K562 (cell line): ENCODE data around the gene TBX19. TPM values are rescaled to one million over a fixed set of nuclear protein-coding genes. Genes with fewer than 3 reads are reported as not detected.

ENCODE experiments used
- ATAC-seq: fragments of 200-7000 bp; cut with Tn5 transposase; 3 replicates; pipeline ENCODE4 v1.9.1; 2020; ENCODE audit warnings: moderate library complexity
- BruUV-seq: library from RNA; stranded (reverse); fragments of 400-500 nt; replicated peaks from 2 replicates; lab custom pipeline; 2021; lab: Mats Ljungman, UMichigan
- CTCF ChIA-PET: fragments of 300-600 bp; formaldehyde crosslinking; extraction: SDS; loops from one replicate; lab custom pipeline; 2021; ENCODE audit warnings: low intra/inter-chr PET ratio; lab: Yijun Ruan, JAX
- POLR2A ChIA-PET: fragments of 300-600, 350-650 bp; sonication (Branson Sonifier 250); formaldehyde crosslinking; extraction: SDS; loops from one replicate; lab custom pipeline; 2021; ENCODE audit warnings: antibody characterized with exemption, inconsistent platforms; lab: Yijun Ruan, JAX
- DNase-seq, 4 experiments: peaks; one replicate each; pipeline versions ENCODE4 v3.0.0 to v3.0.0-alpha.2; 2011 to 2018; ENCODE audit warnings: low spot score in 3 of 4, mixed read lengths in 3 of 4; ENCODE audit errors: extremely low read depth in 1 of 4
- FAIRE-seq: peaks from 2 replicates; lab custom pipeline; 2011; peaks lifted over from hg19 to GRCh38; lab: Jason Lieb, UNC
- H2AFZ ChIP-seq: 2 replicates; pipeline ENCODE4 v1.6.0; 2011; ENCODE audit warnings: low read depth, low read length, control low read depth, inconsistent platforms
- H3K27ac ChIP-seq: fragments of 200-600 bp; 3 replicates; pipeline ENCODE4 v1.8.0; 2011; ENCODE audit warnings: low read depth, mild to moderate bottlenecking, control low read depth, inconsistent platforms, low read length, moderate library complexity, mixed read lengths; ENCODE audit errors: extremely low read depth
- H3K27me3 ChIP-seq, 2 experiments: fragments of 300-600 bp in 1 of 2; 2 replicates in 1 of 2; 3 replicates in 1 of 2; pipeline versions ENCODE4 v1.6.0 to v1.8.0; 2011; ENCODE audit warnings: inconsistent platforms in 2 of 2, low read length in 2 of 2, mild to moderate bottlenecking in 1 of 2, mixed read lengths in 1 of 2, moderate library complexity in 1 of 2; ENCODE audit not compliant: control insufficient read depth in 2 of 2, insufficient read depth in 2 of 2
- H3K36me3 ChIP-seq: fragments of 300-600 bp; 3 replicates; pipeline ENCODE4 v1.8.0; 2011; ENCODE audit warnings: mild to moderate bottlenecking, low read length, inconsistent platforms; ENCODE audit not compliant: control insufficient read depth, insufficient read depth
- H3K4me1 ChIP-seq, 2 experiments: fragments of 200-600 bp in 1 of 2; replicated peaks in 1 of 2; 2 replicates in 1 of 2; 3 replicates in 1 of 2; pipeline versions ENCODE4 v1.5.1 to v1.8.0; 2011; ENCODE audit warnings: inconsistent platforms in 2 of 2, low read length in 2 of 2, mild to moderate bottlenecking in 1 of 2, mixed read lengths in 1 of 2, moderate library complexity in 1 of 2; ENCODE audit not compliant: control insufficient read depth in 2 of 2, insufficient read depth in 2 of 2
- H3K4me2 ChIP-seq: 2 replicates; pipeline ENCODE4 v1.6.1; 2011; ENCODE audit warnings: low read length, control low read depth, inconsistent platforms, mixed read lengths; ENCODE audit not compliant: insufficient read depth
- H3K4me3 ChIP-seq: fragments of 200-600 bp; sonication (generic), shearing (Covaris generic); 2 replicates; pipeline ENCODE4 v1.5.1; 2016; ENCODE audit warnings: control low read depth, inconsistent platforms
- H3K79me2 ChIP-seq: fragments of 200-600 bp; 3 replicates; pipeline ENCODE4 v1.8.0; 2011; ENCODE audit warnings: low read length, inconsistent platforms; ENCODE audit not compliant: control insufficient read depth, insufficient read depth
- H3K9ac ChIP-seq, 2 experiments: 2 replicates each; pipeline versions ENCODE4 v1.6.0 to v1.6.1; 2011; ENCODE audit warnings: low read depth in 2 of 2, low read length in 2 of 2, control low read depth in 1 of 2, inconsistent platforms in 1 of 2, mild to moderate bottlenecking in 1 of 2, mixed read lengths in 1 of 2; ENCODE audit not compliant: insufficient read depth in 1 of 2
- H3K9me1 ChIP-seq: one replicate; pipeline ENCODE4 v1.6.0; 2011; ENCODE audit warnings: inconsistent platforms, mild to moderate bottlenecking, low read length, moderate library complexity; ENCODE audit not compliant: control insufficient read depth, insufficient read depth
- H3K9me3 ChIP-seq: replicated peaks from 2 replicates; pipeline ENCODE4 v1.5.1; 2011; ENCODE audit warnings: low read depth, low read length, inconsistent platforms; ENCODE audit not compliant: control insufficient read depth, insufficient read depth
- H4K20me1 ChIP-seq: replicated peaks from 2 replicates; pipeline ENCODE4 v1.6.1; 2011; ENCODE audit warnings: low read length, inconsistent platforms, mixed read lengths; ENCODE audit not compliant: control insufficient read depth, insufficient read depth
- HMBOX1 ChIP-seq: sonication (generic); IDR thresholded peaks from 2 replicates; pipeline ENCODE4 v1.6.1; 2016
- ID3 ChIP-seq, 2 experiments: fragments of 250-450 bp in 1 of 2; fragments of 450-650 bp in 1 of 2; sonication (Bioruptor Pico) in 1 of 2; IDR thresholded peaks; 2 replicates each; pipeline versions ENCODE4 v1.6.1 to v1.8.0; 2016 to 2021; ENCODE audit warnings: mild to moderate bottlenecking in 2 of 2, moderate library complexity in 2 of 2, missing compliant biosample characterization in 1 of 2, missing genetic modification characterization in 1 of 2
- KLF16 ChIP-seq: IDR thresholded peaks from 2 replicates; pipeline ENCODE4 v1.6.1; 2016; ENCODE audit warnings: antibody characterized with exemption
- PHB2 ChIP-seq: fragments of 450-650 bp; IDR thresholded peaks from 2 replicates; pipeline ENCODE4 v1.6.1; 2017; ENCODE audit warnings: low read depth
- SAFB ChIP-seq: fragments of 200-400 bp; formaldehyde crosslinking; IDR thresholded peaks from 2 replicates; pipeline ENCODE4 v1.6.1; 2017; ENCODE audit warnings: low read depth, low read length, borderline replicate concordance
- ZNF121 ChIP-seq: sonication (generic); formaldehyde crosslinking; conservative IDR thresholded peaks from 2 replicates; pipeline ENCODE4 v1.8.0; 2022; ENCODE audit warnings: missing genetic modification reagents
- ZNF184 ChIP-seq: sonication (generic); formaldehyde crosslinking; IDR thresholded peaks from 2 replicates; pipeline ENCODE4 v1.5.0; 2020; ENCODE audit warnings: missing genetic modification reagents
- ZNF445 ChIP-seq: fragments of 250-450 bp; sonication (Bioruptor Pico); IDR thresholded peaks from 2 replicates; pipeline ENCODE4 v1.4.0; 2020; ENCODE audit warnings: low read depth, mild to moderate bottlenecking, moderate library complexity
- WGBS: fragments of 100-300 bp; shearing (Covaris generic); methylation state at CpG from one replicate; pipeline ENCODE4 v1.1.6; 2016; ENCODE audit warnings: low coverage, mixed read lengths; ENCODE audit not compliant: insufficient coverage; ENCODE audit errors: missing lambda C conversion rate; 5-methylcytosine and 5-hydroxymethylcytosine counted together
- in situ Hi-C: fragments of 300-500 bp; cut with MboI; formaldehyde crosslinking; loops from 4 replicates; pipeline ENCODE4 v1.15.0; 2018; ENCODE audit warnings: inconsistent platforms, mixed read lengths
- intact Hi-C: fragments of 100-400 bp; cut with micrococcal nuclease; formaldehyde crosslinking; loops from 2 replicates; pipeline ENCODE4 v1.14.2; 2022
- polyA plus RNA-seq, 8 experiments: library from polyadenylated mRNA; depleted of rRNA in 4 of 8; stranded (reverse) in 5 of 8; unstranded in 3 of 8; fragments of >200 nt; fragmentation: Nextera tagmentation in 2 of 8; fragmentation: Illumina TruSeq in 1 of 8; extraction: Ambion mirVana in 2 of 8; extraction: Trizol in 1 of 8; gene quantifications; 2 replicates each; pipeline versions ENCODE4 v1.2.1 to v1.2.3, GENCODE V29; 2011 to 2014; ENCODE audit warnings: inconsistent platforms in 1 of 8, missing spikeins in 1 of 8
- total RNA-seq, 7 experiments: library from RNA; depleted of rRNA in 6 of 7; stranded (reverse); fragments of >200 nt in 6 of 7; fragmentation: Illumina TruSeq in 2 of 7; extraction: Trizol in 2 of 7; gene quantifications; 2 replicates each; pipeline versions ENCODE4 v1.2.1 to v1.2.3, GENCODE V29; 2011 to 2021; ENCODE audit warnings: low replicate concordance in 1 of 7
- TF ChIP-seq, protein P1 (sequence below), 2 experiments: IDR thresholded peaks in 1 of 2; conservative IDR thresholded peaks in 1 of 2; 2 replicates each; pipeline ENCODE4 v1.6.1; 2016; ENCODE audit warnings: low read depth in 2 of 2, mild to moderate bottlenecking in 1 of 2, missing compliant biosample characterization in 1 of 2, missing genetic modification characterization in 1 of 2, moderate library complexity in 1 of 2

The TBX19 gene
- total and polyA plus RNA-seq, 9 of the 15 experiments (the other 6 are each of a cell fraction or from before 2014, with no cell fraction given): 0.32 to 3.1 (median 0.95) TPM

DNA sequence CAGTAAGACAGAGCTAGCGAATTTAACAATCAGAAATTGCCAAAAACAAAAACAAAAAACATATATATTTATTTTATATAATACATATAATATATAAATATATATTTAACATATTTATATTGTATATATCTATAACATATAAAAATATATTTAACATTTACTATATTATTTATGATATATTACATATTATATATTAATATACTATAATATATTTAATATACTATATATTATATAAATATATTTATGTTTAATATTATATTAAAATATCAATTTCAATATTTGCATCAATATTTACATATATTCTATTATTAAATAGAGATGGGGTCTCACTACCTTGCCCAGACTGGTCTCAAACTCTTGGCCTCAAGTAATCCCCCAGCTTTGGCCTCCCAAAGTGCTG, 50.9 kb downstream of the TBX19 start (continued):
- TF ChIP-seq ZNF121: peak; percentile 14; the same call in 1 of the 2 replicates
- TF ChIP-seq, all 486 proteins: peak for 1

DNA sequence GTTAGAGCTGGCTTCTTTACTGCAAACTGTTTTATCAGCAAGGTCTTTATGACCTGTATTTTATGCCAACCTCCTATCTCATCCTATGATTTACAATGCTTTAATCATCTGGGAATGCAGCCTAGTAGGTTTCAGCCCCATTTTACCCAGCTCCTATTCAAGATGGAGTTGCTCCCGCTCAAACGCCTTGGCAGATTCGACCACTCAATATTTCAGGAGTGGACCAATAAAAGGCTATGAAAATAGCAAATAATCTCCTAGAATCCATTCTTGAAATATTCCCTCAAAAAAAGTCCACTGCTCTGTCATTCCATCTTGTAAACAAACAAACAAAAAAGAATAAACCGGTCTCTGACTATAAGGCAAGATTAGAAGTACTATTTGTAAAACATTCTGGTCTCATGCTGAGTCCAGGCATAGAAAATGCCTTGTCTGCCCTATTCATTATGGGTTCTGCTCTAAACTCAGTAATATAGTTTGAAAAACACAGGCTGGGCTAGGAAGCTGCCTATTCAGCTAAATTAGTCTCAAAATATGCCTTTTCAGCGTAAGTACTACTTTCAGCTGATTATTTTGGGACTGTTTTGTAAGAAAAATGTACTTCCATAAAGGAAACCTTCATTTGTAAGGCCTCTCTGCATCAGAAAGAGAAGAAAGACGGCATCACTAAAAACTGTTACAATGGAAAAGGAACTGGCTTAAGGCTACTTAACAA, 53.0 kb downstream of the TBX19 start:
- H3K79me2 ChIP-seq: no peaks in the 10 kb centered on the region
- no peaks in the 10 kb centered on the region for H3K9me3 ChIP-seq
- in situ Hi-C loops (no loop called here), intact Hi-C loops (no loop called here)
- FAIRE-seq (no peak), DNase-seq (no peak), ATAC-seq (no peak)
- peak overlapping the region; percentile 9; the same call in 1 of the 2 replicates for H2AFZ ChIP-seq
- peaks cover 0 to 3% of the 10 kb centered on the region in 2 experiments; a peak in 1 of 5 replicates for H3K4me1 ChIP-seq
- no peaks in the 10 kb centered on the region for H4K20me1 ChIP-seq
- ChIA-PET CTCF (no interaction called here), POLR2A (interaction anchor here (1.0 to 1.7 kb wide), 2 partner anchors 9 kb away, joined by 4 to 5 read pairs; no protein-coding TSS in a partner anchor)
- WGBS: 44% methylated on average over 6 of the region's 6 CpGs
- BruUV-seq: no TSS peak
- no peak overlapping the region for H3K4me3 ChIP-seq
- no peak overlapping the region for H3K9ac ChIP-seq
- H3K27ac ChIP-seq: no peak overlapping the region
- H3K36me3 ChIP-seq: no peaks in the 10 kb centered on the region
- H3K9me1 ChIP-seq: no peaks in the 10 kb centered on the region
- H3K4me2 ChIP-seq: no peak overlapping the region
- H3K27me3 ChIP-seq: no peaks in the 10 kb centered on the region
- TF ChIP-seq, protein P1, sequence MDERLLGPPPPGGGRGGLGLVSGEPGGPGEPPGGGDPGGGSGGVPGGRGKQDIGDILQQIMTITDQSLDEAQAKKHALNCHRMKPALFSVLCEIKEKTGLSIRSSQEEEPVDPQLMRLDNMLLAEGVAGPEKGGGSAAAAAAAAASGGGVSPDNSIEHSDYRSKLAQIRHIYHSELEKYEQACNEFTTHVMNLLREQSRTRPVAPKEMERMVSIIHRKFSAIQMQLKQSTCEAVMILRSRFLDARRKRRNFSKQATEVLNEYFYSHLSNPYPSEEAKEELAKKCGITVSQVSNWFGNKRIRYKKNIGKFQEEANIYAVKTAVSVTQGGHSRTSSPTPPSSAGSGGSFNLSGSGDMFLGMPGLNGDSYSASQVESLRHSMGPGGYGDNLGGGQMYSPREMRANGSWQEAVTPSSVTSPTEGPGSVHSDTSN (CRISPR knock-in tag; IDR thresholded peaks at IDR 0.05; ENCODE audit: low read depth): no peak
- TF ChIP-seq, protein P1 (tag; conservative IDR thresholded peaks at IDR 0.05; ENCODE audit: low read depth): 0 out of 2 replicates have a peak, but pooled peaks have one; percentile 18
- TF ChIP-seq ZNF184 (CRISPR knock-in tag): no peak
- no peak for TF ChIP-seq ZNF445 (CRISPR knock-in tag)
- no peak for TF ChIP-seq ID3 (CRISPR knock-in tag; IDR thresholded peaks at IDR 0.05)
- TF ChIP-seq ID3 (tag; IDR thresholded peaks at IDR 0.05): 0 out of 2 replicates have a peak, but pooled peaks have one; percentile 38
- no peak for TF ChIP-seq PHB2
- TF ChIP-seq KLF16: no peak
- no peak for TF ChIP-seq HMBOX1
- no peak for TF ChIP-seq SAFB
